ENCODE results near the gene RPL37.
"Not testable (repeated sequence)": the region's sequence is repeated elsewhere in the genome, so short reads cannot be mapped to it uniquely, and the experiment has no call there.

GRCh38 chr5:40872253-40872652 lies 37.2 kb upstream of the RPL37 start:
- TF ChIP-seq, protein P1, sequence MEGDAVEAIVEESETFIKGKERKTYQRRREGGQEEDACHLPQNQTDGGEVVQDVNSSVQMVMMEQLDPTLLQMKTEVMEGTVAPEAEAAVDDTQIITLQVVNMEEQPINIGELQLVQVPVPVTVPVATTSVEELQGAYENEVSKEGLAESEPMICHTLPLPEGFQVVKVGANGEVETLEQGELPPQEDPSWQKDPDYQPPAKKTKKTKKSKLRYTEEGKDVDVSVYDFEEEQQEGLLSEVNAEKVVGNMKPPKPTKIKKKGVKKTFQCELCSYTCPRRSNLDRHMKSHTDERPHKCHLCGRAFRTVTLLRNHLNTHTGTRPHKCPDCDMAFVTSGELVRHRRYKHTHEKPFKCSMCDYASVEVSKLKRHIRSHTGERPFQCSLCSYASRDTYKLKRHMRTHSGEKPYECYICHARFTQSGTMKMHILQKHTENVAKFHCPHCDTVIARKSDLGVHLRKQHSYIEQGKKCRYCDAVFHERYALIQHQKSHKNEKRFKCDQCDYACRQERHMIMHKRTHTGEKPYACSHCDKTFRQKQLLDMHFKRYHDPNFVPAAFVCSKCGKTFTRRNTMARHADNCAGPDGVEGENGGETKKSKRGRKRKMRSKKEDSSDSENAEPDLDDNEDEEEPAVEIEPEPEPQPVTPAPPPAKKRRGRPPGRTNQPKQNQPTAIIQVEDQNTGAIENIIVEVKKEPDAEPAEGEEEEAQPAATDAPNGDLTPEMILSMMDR (optimal IDR thresholded peaks at IDR 0.05 in 1 of 3, IDR thresholded peaks at IDR 0.05 in 1 of 3, conservative IDR thresholded peaks at IDR 0.05 in 1 of 3; ENCODE audit: extremely low read depth in 1 of 3, insufficient read depth in 2 of 3, low read length in 3 of 3) = not testable (repeated sequence)
- not testable (repeated sequence) for TF ChIP-seq EZH2 (IDR thresholded peaks at IDR 0.05; ENCODE audit: low read length)

All from keratinocyte (primary cell).